ENCODE data around the gene HPX.

GRCh38 chr11:6440906-6441358 lies at the start of gene HPX:
- TF ChIP-seq, protein P1, sequence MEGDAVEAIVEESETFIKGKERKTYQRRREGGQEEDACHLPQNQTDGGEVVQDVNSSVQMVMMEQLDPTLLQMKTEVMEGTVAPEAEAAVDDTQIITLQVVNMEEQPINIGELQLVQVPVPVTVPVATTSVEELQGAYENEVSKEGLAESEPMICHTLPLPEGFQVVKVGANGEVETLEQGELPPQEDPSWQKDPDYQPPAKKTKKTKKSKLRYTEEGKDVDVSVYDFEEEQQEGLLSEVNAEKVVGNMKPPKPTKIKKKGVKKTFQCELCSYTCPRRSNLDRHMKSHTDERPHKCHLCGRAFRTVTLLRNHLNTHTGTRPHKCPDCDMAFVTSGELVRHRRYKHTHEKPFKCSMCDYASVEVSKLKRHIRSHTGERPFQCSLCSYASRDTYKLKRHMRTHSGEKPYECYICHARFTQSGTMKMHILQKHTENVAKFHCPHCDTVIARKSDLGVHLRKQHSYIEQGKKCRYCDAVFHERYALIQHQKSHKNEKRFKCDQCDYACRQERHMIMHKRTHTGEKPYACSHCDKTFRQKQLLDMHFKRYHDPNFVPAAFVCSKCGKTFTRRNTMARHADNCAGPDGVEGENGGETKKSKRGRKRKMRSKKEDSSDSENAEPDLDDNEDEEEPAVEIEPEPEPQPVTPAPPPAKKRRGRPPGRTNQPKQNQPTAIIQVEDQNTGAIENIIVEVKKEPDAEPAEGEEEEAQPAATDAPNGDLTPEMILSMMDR (IDR thresholded peaks at IDR 0.05; ENCODE audit: low read depth, low read length), result no peak
- no peak for TF ChIP-seq EZH2phosphoT487 (IDR thresholded peaks at IDR 0.05; ENCODE audit: low read depth)
